SU-DHL-6 (cell line): Measurements from ENCODE around the gene SHD.

Source experiments
- H2AFZ ChIP-seq: fragments of 200-600 bp; sonication (generic); 2 replicates; pipeline ENCODE4 v1.6.1; 2014; ENCODE audit warnings: low read depth, mild to moderate bottlenecking, moderate library complexity, mixed read lengths, antibody characterized with exemption, low read length; ENCODE audit not compliant: severe bottlenecking
- H3F3A ChIP-seq: fragments of 200-600 bp; shearing (Covaris generic); 2 replicates; pipeline ENCODE4 v1.6.0; 2016; ENCODE audit warnings: antibody characterized with exemption, mild to moderate bottlenecking; ENCODE audit not compliant: insufficient read depth
- H3K27ac ChIP-seq: fragments of 200-600 bp; sonication (generic); 2 replicates; pipeline ENCODE4 v1.5.1; 2016; ENCODE audit warnings: low read depth, mild to moderate bottlenecking, low read length, moderate library complexity, mixed read lengths
- H3K27me3 ChIP-seq: fragments of 200-600 bp; sonication (generic), shearing (Covaris generic); 2 replicates; pipeline ENCODE4 v1.6.0; 2014; ENCODE audit warnings: mild to moderate bottlenecking, low read length
- H3K36me3 ChIP-seq: fragments of 200-600 bp; sonication (generic); 2 replicates; pipeline ENCODE4 v1.6.1; 2014; ENCODE audit warnings: mild to moderate bottlenecking, low read length, mixed read lengths
- H3K4me2 ChIP-seq: fragments of 300-600, 200-600 bp; shearing (Covaris generic), sonication (generic); 2 replicates; pipeline ENCODE4 v1.6.0; 2014; ENCODE audit warnings: low read length, low read depth, mild to moderate bottlenecking; ENCODE audit not compliant: poor library complexity, severe bottlenecking
- H3K4me3 ChIP-seq: fragments of 200-600 bp; sonication (generic); 2 replicates; pipeline ENCODE4 v1.5.1; 2014; ENCODE audit warnings: antibody characterized with exemption, low read length, mild to moderate bottlenecking, mixed read lengths; ENCODE audit not compliant: insufficient read depth, poor library complexity, severe bottlenecking
- H3K79me2 ChIP-seq: fragments of 200-600 bp; sonication (generic); 2 replicates; pipeline ENCODE4 v1.6.1; 2014; ENCODE audit warnings: mild to moderate bottlenecking, low read length, moderate library complexity; ENCODE audit not compliant: insufficient read depth
- H3K9ac ChIP-seq: fragments of 200-600 bp; sonication (generic); 2 replicates; pipeline ENCODE4 v1.7.0; 2014; ENCODE audit warnings: mild to moderate bottlenecking, low read length
- H3K9me2 ChIP-seq: fragments of 200-600 bp; sonication (generic); replicated peaks from 2 replicates; pipeline ENCODE4 v1.6.1; 2014; ENCODE audit warnings: low read length; ENCODE audit not compliant: insufficient read depth
- H3K9me3 ChIP-seq: fragments of 200-600 bp; sonication (generic); 2 replicates; pipeline ENCODE4 v1.6.1; 2014; ENCODE audit warnings: low read length, mixed read lengths; ENCODE audit not compliant: insufficient read depth
- H4K20me1 ChIP-seq: fragments of 200-600 bp; sonication (generic); 2 replicates; pipeline ENCODE4 v1.6.1; 2014; ENCODE audit warnings: low read depth, mild to moderate bottlenecking, antibody characterized with exemption, low read length, moderate library complexity, mixed read lengths
- CTCF ChIP-seq: fragments of 200-600 bp; sonication (generic); IDR thresholded peaks from one replicate; pipeline ENCODE4 v1.5.1; 2017; ENCODE audit warnings: antibody characterized with exemption, mild to moderate bottlenecking, low read length, moderate library complexity; ENCODE audit not compliant: insufficient read depth, poor library complexity, severe bottlenecking
- EZH2phosphoT487 ChIP-seq: fragments of 200-600 bp; sonication (generic), shearing (Covaris generic); conservative IDR thresholded peaks from 2 replicates; pipeline ENCODE4 v1.6.1; 2018; ENCODE audit warnings: mild to moderate bottlenecking, antibody characterized with exemption, low read length, moderate library complexity, mixed read lengths

The SHD gene

GRCh38 chr19:4258181-4258580 is 20.9 kb upstream of the SHD start:
- H3F3A ChIP-seq: no peaks in the 10 kb centered on the region
- no peak overlapping the region for H3K4me2 ChIP-seq
- H3K9me3 ChIP-seq: no peaks in the 10 kb centered on the region
- no peak overlapping the region for H2AFZ ChIP-seq
- H3K9ac ChIP-seq: no peak overlapping the region
- TF ChIP-seq EZH2phosphoT487: no peak
- TF ChIP-seq CTCF: no peak
- H3K79me2 ChIP-seq: no peaks in the 10 kb centered on the region
- no peaks in the 10 kb centered on the region for H3K9me2 ChIP-seq
- no peaks in the 10 kb centered on the region for H4K20me1 ChIP-seq
- H3K27ac ChIP-seq: no peak overlapping the region
- no peak overlapping the region for H3K4me3 ChIP-seq
- H3K27me3 ChIP-seq: no peaks in the 10 kb centered on the region
- H3K36me3 ChIP-seq: peaks cover 18% of the 10 kb centered on the region

GRCh38 chr19:4260613-4261191 is 18.4 kb upstream of the SHD start:
- Histone ChIP-seq H3K9me2 (no peaks in the 10 kb centered on the region), H3F3A (no peaks in the 10 kb centered on the region), H3K9ac (no peak overlapping the region), H3K27me3 (no peaks in the 10 kb centered on the region), H3K4me2 (no peak overlapping the region), H3K9me3 (no peaks in the 10 kb centered on the region), H2AFZ (no peak overlapping the region), H3K27ac (no peak overlapping the region), H4K20me1 (no peaks in the 10 kb centered on the region), H3K36me3 (peaks cover 7% of the 10 kb centered on the region; the same call in 1 of the 2 replicates), H3K4me3 (no peak overlapping the region), H3K79me2 (no peaks in the 10 kb centered on the region)
- TF ChIP-seq EZH2phosphoT487: no peak
- no peak for TF ChIP-seq CTCF

GRCh38 chr19:4264812-4265211 is 14.3 kb upstream of the SHD start:
- Histone ChIP-seq H3K9me3 (no peaks in the 10 kb centered on the region), H3K9ac (no peak overlapping the region), H3K4me3 (no peak overlapping the region), H3K4me2 (no peak overlapping the region), H3K27ac (no peak overlapping the region), H3K36me3 (peaks cover 2% of the 10 kb centered on the region; the same call in 1 of the 2 replicates), H4K20me1 (no peaks in the 10 kb centered on the region), H3K9me2 (no peaks in the 10 kb centered on the region), H2AFZ (no peak overlapping the region), H3K79me2 (no peaks in the 10 kb centered on the region), H3F3A (no peaks in the 10 kb centered on the region), H3K27me3 (no peaks in the 10 kb centered on the region)
- TF ChIP-seq EZH2phosphoT487: no peak
- TF ChIP-seq CTCF: no peak
